Anterior cingulate cortex (tissue), 58 donors: ENCODE data around the gene PSMB11.
"Not testable (repeated sequence)": the region's sequence is repeated elsewhere in the genome, so short reads cannot be mapped to it uniquely, and the experiment has no call there.

Source experiments
- DNase-seq, 58 donors: peaks; one replicate each; lab custom pipeline; 2025; lab: John Stamatoyannopoulos, UW

Gene PSMB11, protein sequence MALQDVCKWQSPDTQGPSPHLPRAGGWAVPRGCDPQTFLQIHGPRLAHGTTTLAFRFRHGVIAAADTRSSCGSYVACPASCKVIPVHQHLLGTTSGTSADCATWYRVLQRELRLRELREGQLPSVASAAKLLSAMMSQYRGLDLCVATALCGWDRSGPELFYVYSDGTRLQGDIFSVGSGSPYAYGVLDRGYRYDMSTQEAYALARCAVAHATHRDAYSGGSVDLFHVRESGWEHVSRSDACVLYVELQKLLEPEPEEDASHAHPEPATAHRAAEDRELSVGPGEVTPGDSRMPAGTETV

DNA sequence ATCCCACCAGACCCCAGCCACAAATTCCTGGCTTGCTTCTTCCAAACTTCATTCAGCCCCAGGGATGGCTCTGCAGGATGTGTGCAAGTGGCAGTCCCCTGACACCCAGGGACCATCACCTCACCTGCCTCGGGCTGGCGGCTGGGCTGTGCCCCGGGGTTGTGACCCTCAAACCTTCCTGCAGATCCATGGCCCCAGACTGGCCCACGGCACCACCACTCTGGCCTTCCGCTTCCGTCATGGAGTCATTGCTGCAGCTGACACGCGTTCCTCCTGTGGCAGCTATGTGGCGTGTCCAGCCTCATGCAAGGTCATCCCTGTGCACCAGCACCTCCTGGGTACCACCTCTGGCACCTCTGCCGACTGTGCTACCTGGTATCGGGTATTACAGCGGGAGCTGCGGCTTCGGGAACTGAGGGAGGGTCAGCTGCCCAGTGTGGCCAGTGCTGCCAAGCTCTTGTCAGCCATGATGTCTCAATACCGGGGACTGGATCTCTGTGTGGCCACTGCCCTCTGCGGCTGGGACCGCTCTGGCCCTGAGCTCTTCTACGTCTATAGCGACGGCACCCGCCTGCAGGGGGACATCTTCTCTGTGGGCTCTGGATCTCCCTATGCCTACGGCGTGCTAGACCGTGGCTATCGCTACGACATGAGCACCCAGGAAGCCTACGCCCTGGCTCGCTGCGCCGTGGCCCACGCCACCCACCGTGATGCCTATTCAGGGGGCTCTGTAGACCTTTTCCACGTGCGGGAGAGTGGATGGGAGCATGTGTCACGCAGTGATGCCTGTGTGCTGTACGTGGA lies at the start of gene PSMB11:
Gene PSMB11, plus strand, starts transcription at position 51 of the 804 bp plus-strand sequence. Its CDS starts 14 bp downstream, at position 65.
- no peak for DNase-seq

DNA sequence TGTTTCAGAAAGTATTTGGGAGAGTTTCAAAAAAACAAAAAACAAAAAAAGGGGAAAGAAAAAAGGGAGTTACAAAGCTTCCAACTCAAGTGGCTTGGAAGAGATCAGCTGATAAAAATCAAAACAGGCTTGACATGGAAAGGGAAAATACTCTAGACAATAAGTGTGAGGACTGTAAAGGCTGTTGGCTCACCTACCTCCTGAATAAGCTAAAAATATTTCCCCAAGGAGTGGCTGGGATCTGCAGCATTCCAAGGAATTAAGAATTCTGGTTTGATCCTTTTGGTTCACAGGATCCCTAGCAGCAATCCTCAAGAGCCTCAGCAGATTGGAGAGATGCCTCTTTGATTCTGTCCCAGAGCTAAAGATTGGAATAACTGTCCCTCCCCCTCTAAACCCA lies 48.5 kb upstream of the PSMB11 start:
- DNase-seq, result no peak

DNA sequence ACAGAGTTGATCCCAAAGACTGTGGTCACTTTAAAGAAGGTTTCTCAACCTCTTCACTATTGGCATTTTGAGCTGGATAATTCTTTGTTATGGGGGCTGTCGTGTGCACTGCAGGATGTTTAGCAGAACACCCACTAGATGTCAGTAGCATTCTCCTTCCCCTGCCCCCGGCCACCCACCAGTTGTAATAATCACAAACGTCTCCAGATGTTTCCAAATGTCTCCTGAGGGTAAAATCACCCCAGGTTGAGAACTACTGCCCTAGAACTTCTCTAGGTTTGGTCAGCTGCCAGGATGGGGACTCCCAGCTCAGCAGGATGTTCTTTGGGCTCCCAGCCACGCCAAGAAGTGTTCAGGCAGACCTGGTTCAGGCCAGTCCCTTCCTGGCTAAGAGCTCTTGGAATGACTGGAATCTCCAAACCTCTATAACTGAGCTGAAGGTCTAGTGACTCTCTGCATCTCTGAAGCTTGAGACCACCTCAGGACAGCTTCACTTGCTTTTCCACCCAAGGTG lies 47.2 kb upstream of the PSMB11 start:
- peak in 2 of 58 donors; percentile 4 to 10 for DNase-seq

DNA sequence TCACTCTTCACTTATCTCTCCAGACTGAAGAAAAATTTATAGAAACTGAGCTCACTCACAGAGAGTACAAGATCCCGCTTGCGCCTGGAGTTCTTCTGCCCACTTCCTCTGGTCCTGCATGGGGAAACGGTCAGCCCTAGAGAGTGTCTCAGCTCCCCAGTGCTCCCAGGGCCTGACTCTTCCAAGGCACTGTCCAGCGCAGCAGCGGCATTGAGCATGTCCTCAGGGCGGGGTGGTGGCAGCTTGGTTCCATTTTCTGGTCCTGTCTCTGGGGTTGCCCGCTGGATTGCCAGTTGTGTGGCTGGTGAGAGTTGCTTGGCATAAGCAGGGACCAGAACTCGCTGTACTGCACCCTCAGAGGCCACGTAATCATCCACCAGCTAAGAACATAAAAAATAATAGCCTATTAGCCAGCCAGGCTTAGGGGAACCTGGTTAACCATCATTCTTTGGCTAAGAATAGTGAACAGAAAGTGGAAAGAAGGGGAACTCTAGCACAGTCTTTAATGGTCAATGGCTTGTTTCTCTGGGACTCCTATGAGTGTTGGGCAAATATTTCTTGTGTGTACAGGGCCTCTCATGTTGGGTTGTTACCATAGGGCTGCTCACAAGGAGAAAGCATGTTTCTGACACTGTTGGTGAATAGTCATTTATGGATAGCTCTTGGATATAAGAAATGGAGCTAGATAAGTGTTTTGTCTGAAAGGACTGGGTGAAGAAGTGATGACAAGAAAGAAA lies 46.0 kb upstream of the PSMB11 start:
- no peak for DNase-seq

DNA sequence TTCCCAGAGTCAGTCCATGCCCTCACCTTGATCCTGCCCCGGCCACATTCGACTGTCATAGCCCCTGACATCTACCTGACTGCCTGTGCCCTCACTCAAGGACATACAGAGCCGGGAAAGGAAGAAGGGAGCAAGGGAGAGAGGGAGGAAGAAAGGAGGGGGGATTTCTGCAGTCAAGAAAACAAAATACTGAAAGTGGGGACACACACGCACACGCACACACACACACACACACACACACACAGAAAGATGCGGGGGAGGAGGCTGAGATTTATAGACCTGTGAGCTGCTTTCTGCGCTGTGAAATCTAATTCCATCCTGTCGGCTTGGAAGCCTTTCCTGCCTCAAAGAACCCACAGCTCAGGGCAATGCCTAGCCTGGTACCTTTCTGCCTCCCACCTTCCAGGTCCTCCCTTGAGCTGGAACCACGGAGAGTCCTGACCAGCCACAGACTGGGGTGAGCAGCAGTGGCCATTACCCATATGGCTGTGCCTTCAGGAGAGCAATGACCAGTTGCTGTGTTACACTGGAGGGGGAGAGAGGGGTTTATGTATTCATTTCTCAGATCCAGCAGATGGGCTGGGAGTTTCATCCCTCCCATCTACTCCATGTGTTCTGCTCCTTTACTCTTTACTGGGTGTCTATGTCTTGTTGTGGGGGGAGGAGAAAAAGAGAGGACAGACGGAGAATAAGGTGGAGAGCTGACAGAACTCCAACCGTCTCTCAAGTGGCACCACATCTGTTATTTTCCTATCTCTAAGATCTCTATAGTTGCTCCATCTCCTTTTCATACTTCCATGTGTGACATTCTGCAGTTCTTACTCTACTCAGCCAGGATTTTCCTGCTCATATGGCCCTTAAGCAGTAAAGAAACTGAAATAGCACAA lies 45.0 kb upstream of the PSMB11 start:
- DNase-seq, result no peak

DNA sequence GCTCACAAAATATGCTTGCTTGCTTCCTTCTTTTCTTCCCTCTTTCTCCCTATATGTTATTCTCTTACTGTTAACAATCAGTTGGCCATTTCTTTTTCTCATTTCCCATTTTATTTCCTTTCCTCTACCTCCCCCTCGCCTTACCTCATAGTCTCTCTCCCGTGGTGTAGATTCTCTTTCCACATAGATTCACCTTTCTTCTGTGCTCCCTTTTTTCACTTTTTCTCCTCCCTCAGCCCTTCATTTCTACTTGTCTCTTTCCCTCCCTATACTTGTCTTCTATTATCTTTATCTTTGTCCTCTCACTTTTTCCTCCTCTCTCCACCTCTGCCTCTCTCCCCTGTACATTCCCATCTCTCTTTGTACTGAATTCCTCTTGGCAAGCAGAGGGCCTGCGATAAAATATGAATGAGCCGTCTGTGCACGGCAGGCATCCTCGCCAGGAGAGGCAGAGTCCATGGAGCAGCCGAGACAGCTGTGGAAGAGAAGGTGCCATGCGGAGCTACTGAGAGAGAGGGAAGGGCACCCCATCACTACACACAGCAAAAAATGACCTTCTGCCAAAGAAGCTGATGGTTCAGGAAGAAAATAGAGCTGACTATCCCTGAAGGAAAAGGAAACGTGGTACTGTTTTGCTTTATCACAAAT lies 44.2 kb upstream of the PSMB11 start:
- DNase-seq, result no peak

DNA sequence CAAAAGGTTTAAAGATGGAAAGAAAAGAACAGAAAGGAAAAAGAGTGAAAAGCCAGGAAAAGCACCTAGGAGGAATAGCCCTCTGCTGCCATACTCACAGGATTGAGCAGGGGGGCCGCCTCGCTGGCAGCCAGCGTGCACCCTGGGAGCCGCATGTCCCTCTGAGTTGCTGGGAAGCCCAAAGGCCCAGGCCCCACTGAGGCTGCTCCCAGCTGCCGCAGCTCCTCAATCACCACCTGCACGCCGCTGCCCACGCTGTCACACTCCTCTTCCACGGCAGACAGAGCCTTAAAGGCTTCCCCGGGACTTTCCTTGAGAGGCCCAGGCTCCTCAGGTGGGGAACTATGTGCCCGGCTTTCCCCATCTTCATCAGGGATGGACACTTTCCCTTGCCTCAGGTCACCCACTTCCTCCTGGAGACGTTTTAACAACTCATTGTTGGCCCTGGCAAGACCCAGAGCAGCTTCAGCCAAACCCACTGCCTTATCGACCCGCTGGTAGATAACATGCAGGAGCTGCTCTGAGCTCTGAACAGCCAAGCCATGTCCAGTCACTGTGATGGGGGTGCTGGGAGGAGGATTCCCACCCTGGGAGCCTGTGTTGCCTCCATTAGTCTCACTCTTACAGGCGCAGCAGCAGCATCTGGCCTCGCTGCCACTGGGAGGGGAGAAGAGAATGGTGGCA lies 43.5 kb upstream of the PSMB11 start:
- DNase-seq, result no peak

DNA sequence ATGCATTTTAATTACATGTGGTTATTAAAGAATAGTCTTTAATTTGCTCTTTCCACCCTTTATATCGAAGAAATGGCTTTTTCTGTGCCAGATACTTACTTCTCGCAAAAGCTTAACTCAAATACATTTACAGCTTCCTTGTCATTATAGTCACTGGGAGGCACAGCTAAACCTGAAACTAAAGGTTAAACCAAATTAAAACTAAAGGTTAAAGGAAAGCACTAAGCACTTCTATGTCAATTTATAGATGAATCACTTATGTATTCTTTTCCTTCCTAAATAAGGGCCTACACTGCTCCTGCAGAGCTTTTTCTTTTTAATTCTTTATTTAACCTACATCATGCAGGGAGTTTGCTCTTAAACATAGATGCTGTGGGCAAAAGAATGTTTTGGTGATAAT lies 41.2 kb upstream of the PSMB11 start:
- no peak for DNase-seq

DNA sequence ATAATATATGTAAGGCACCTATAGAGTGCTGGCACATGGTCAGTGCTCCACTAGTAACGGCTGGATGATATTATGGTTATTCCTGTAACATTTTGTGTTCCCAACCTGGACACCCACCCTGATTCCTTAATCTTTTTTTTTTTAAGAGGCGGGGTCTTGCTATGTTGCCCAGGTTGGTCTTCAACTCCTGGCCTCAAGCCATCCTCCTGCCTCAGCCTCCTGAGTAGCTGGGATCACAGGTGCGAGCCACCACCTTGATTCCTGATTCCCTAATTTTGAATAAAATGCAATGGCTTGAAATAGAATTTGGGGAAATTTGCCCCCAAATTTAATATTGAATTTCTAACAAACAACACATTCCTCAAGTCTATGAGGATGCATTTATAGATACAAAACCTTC lies 39.4 kb upstream of the PSMB11 start:
- no peak for DNase-seq

DNA sequence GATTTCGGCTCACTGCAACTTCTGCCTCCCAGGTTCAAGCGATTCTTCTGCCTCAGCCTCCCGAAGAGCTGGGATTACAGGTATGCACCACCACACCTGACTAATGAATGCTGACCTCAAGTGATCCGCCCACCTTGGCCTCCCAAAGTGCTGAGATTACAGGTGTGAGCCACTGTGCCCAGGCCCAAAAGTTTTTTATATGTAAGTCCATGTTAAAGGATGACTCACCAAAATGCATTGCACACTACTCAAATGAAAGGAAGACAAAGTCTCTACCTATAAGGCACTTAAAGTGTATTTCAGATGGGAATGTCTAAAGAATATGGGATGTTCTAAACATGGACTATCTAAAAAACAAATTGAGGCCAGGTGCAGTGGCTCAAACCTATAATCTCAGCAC lies 37.7 kb upstream of the PSMB11 start:
- DNase-seq, result not testable (repeated sequence)

DNA sequence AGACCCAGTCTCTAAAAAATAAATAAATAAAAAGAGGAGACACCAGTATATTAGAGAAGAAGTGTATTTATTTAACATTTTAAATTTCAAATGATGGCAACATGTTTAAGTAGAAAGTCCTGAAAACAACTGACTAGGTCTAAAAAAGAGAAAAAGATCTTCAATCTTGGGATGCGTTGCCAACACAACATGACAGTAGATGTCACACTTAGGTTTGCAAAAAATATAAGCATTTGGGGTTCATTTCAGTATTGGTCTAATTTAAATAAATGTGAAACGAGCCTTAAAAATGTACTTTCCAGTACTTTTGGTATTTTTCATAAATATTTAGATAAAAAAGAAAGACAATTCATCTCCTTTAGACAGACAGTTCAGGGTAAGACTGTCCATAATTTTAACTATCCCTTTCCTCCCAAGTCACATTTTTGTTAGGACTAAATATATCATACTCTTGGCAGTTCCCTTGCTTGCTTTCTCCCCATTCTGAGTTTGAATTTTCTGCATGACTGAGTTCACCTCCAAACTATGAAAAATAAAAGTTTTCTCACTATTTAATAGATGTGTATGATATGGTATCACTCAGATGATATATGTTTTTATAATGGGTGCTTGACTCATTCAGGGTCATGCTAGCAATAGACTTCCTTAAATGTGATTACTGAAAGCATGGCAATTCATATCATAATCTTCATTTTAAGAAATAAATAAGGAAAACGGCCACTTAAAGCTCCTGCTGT lies 36.4 kb upstream of the PSMB11 start:
- no peak for DNase-seq

DNA sequence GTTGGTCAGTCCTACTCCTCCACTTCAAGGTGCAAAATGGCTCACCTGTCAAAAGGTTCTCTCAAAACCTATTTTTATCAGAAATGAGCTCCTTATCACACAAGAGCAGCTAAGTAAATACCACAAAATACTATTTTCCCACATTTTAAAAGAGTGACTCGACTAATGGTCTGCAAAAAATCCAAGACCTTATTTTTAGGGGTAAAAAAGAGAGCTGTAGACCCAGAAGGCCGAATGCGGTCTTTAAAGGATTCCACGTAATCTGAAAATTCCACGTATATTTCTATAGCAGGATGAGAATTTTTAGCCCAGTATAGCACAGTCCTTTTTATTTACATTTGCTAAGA lies 35.9 kb upstream of the PSMB11 start:
- DNase-seq, result no peak

DNA sequence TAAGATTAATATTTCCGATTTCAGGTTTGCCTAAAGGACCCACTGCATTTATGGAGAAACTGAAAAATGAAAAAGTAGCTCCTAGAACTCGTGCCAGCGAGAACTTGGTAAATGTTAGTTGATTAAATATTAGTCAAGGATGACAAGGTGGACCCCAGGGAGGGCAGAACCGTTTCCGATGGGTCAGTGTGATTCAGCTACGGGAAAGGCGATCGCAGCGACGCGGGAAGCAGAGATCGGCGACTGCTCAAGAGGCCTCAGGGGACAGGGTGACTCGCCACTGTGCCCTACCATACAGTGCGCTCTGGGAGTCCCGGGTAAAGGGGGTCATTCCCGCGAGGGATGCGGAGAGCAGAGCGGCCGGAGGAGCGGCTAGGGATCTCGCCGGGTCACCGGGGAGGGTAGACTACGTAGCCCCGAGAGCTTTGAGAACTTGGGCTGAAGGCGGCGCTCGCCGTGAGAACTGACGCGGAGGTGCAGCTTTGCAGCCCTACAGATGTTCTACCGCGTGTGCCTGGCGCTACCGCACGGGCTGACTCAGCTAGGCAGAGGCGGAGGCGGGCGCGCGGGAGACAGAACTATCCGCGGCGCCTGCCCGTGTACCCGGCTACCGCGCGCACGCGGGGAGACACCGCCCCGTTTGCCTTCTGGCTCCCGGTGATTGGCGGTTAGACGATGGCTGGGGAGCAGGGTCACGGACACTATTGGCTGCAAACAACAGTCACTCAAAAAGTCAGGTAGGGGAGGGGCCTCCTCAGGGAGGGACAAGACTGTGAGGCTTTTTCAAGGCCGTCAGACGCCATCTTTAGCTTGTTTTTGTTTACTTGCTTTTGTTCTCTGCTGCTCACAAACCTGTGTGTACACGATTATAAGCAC lies 35.2 kb upstream of the PSMB11 start:
- peak; percentile 73 to 99 (median 96) for DNase-seq

DNA sequence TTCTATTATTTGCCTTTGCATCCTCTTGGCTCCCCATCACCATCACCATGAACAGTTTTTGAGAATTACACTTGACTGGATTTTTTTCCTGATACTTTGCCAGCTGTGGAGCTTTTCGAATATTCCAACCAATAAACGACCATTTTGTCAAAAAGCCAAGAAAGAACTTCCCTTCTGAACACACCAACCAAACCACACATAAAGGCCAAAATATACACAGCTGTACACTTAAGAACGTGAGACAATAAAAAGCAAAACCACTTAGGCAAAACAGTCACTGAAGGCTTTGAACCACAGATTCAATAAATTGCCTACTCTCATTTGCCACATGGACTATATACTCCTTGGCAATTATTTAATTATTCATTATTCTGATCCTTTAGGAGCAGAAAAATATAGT lies 33.2 kb upstream of the PSMB11 start:
- DNase-seq, result no peak

DNA sequence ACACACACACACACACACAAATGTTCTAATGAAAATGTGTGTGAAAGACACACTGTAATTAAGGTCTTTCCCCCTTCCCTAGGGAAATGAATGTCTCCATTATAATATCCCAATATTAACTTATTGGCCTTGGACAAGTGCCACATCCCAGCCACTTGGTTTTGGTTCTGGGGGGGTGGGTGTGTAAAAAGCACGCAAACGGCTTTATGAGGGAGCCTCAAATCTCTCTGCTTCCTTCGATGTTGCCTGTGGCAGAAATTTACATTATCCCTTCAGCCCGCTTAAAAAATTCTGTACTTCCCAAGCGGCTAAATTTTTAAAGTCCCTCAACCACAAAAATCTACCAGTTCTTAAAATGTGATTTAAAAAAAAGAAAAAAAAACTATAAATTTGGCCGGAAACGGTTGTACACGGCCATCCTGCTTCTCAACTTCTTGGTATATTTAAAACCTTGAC lies 32.5 kb upstream of the PSMB11 start:
- no peak for DNase-seq

DNA sequence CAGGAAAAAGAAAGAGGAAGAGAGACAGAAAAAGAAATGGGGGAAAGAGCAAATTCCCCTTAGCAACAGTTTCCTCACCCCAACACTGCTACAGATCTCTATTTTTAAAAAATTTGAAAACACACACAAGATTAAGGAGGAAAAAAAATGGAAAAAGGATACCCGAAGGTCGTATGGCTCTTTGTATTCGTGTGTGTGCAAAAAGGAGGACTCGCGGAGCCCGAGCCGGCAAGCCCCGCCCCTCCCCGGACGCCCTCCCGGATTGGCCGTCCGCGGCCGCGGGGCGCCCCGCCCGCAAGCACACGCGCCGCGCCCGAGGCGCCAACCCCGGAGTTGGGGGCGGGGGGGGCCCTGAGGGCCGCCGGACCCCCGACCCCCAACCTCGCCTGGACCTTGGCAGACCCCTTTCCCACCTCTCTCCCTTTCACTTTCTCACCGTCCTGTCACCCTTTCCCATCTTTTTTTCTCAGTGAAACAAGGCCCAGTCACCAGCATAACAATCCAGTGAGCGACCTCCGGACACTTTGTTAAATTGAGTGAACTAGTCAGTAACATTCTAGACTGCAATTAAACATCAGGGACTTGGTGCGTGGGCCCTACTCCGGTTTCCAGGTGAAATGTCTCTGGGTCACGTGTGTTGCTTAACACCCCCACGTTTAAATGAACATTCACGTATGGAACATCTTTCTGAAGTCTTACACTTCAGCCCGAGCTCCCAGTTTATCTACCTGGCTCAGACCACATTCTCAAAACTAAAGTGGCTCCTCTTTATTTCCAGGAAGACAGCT lies 31.9 kb upstream of the PSMB11 start, which contains the start of gene C14orf93:
Gene C14orf93, minus strand, starts transcription at position 205 of the 788 bp plus-strand sequence. CDS start 11,120 bp downstream, outside the sequence.
- peak in 53 of 58 donors; percentile 9 to 78 (median 52) for DNase-seq
